KMS-11 (cell line): Measurements from ENCODE around the gene TMEM222.

Experiments
- H2AFZ ChIP-seq: fragments of 200-600 bp; sonication (generic); 2 replicates; pipeline ENCODE4 v1.6.1; 2016; ENCODE audit warnings: antibody characterized with exemption, mixed run types, low read depth
- H3K27ac ChIP-seq: fragments of 200-600 bp; sonication (generic); 2 replicates; pipeline ENCODE4 v1.6.1; 2016; ENCODE audit warnings: mild to moderate bottlenecking, mixed run types
- H3K27me3 ChIP-seq: fragments of 200-600 bp; sonication (generic); 2 replicates; pipeline ENCODE4 v1.6.1; 2017; ENCODE audit warnings: mild to moderate bottlenecking, low read depth, mixed run types, moderate library complexity; ENCODE audit not compliant: insufficient read depth
- H3K36me3 ChIP-seq: fragments of 200-600 bp; sonication (generic); 2 replicates; pipeline ENCODE4 v1.6.1; 2017; ENCODE audit warnings: mild to moderate bottlenecking, mixed run types; ENCODE audit not compliant: insufficient read depth
- H3K4me1 ChIP-seq: fragments of 200-600 bp; sonication (generic); 2 replicates; pipeline ENCODE4 v1.6.1; 2016; ENCODE audit warnings: mild to moderate bottlenecking, low read depth, mixed run types; ENCODE audit not compliant: poor library complexity, severe bottlenecking
- H3K4me2 ChIP-seq: fragments of 200-600 bp; sonication (generic); 2 replicates; pipeline ENCODE4 v1.7.0; 2016; ENCODE audit warnings: mild to moderate bottlenecking, mixed run types
- H3K4me3 ChIP-seq: fragments of 200-600 bp; sonication (generic); IDR thresholded peaks from 2 replicates; pipeline ENCODE4 v1.6.1; 2017; ENCODE audit warnings: low read depth, low read length, mixed read lengths; ENCODE audit not compliant: insufficient read depth
- H3K79me2 ChIP-seq: fragments of 200-600 bp; sonication (generic); 2 replicates; pipeline ENCODE4 v1.6.1; 2016; ENCODE audit warnings: low read depth, mixed run types; ENCODE audit not compliant: insufficient read depth
- H3K9ac ChIP-seq: fragments of 200-600 bp; sonication (generic); 2 replicates; pipeline ENCODE4 v1.6.1; 2016; ENCODE audit warnings: mild to moderate bottlenecking, mixed run types
- H4K20me1 ChIP-seq: fragments of 200-600 bp; sonication (generic); 2 replicates; pipeline ENCODE4 v1.6.1; 2016; ENCODE audit warnings: mild to moderate bottlenecking, mixed run types; ENCODE audit not compliant: insufficient read depth
- TF ChIP-seq, protein P1 (sequence below): fragments of 200-600 bp; sonication (generic); conservative IDR thresholded peaks from 2 replicates; pipeline ENCODE4 v1.6.1; 2017; ENCODE audit warnings: low read depth, mild to moderate bottlenecking, antibody characterized with exemption, low read length, moderate library complexity, mixed read lengths

The TMEM222 gene

DNA sequence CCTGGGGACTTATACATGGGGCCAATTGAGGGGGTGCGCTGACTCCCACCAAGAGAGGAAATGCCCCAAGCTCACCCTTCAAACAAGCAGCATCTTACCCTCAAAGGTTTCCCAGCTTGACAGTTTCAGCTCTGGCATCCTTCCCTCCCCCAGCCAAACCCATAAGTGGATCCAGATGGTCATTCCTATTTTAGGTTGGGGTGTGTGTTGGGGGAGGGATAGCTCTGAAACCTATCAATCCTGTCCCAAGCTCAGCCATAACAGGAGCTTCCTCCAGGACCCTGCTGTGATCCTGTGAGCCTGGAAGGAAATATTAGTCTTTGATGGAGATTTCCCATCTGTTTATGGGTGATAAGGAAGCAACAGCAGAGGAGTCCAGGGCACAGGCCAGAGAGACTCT, 3.4 kb upstream of the TMEM222 start:
- Histone ChIP-seq H3K4me1 (peaks cover 6% of the 10 kb centered on the region), H2AFZ (no peak overlapping the region), H3K9ac (no peak overlapping the region), H4K20me1 (no peaks in the 10 kb centered on the region), H3K79me2 (peaks cover 14% of the 10 kb centered on the region), H3K4me2 (no peak overlapping the region), H3K27me3 (no peaks in the 10 kb centered on the region), H3K27ac (no peak overlapping the region), H3K4me3 (no peak overlapping the region), H3K36me3 (no peaks in the 10 kb centered on the region)
- TF ChIP-seq, protein P1, sequence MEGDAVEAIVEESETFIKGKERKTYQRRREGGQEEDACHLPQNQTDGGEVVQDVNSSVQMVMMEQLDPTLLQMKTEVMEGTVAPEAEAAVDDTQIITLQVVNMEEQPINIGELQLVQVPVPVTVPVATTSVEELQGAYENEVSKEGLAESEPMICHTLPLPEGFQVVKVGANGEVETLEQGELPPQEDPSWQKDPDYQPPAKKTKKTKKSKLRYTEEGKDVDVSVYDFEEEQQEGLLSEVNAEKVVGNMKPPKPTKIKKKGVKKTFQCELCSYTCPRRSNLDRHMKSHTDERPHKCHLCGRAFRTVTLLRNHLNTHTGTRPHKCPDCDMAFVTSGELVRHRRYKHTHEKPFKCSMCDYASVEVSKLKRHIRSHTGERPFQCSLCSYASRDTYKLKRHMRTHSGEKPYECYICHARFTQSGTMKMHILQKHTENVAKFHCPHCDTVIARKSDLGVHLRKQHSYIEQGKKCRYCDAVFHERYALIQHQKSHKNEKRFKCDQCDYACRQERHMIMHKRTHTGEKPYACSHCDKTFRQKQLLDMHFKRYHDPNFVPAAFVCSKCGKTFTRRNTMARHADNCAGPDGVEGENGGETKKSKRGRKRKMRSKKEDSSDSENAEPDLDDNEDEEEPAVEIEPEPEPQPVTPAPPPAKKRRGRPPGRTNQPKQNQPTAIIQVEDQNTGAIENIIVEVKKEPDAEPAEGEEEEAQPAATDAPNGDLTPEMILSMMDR = no peak

DNA sequence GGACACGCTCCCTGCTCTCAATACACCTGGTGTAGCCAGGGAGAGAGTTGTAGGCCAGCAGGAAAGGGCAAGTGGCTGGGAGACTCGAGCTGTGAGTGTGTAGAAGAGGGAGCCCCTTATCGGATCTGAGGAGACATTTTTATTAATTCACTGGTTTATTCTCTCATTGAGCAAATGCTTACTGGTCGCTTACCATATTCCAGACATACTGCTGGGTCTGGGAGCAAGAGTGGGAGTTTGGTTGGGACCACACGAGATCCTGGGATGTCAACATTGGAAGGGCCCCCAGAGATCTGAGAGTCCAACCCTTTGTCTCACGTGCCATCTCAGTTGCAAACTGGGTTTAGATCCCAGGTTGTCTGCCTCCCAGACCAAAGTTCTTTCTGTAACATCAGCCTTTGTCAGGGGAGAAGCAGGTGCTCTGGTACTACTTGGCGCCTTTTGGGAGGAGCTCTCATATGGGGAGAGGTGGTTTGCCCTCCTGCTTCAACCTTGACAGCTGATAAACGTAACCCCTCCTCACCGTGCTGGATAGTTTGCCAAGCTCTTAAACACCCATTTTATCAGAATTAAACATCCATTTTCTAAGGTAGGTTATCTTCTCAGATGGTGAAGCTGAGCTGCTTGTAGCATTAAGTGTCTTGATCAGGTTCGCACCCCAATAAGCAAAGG, 742 bp downstream of the TMEM222 start:
- Histone ChIP-seq H3K9ac (peak overlapping the region; percentile 91), H3K4me1 (peaks cover 12% of the 10 kb centered on the region), H3K27me3 (no peaks in the 10 kb centered on the region), H3K4me3 (peak overlapping the region; percentile 81), H3K36me3 (no peaks in the 10 kb centered on the region), H3K4me2 (peak overlapping the region; percentile 95), H2AFZ (peak overlapping the region; percentile 78), H3K79me2 (peaks cover 52% of the 10 kb centered on the region), H3K27ac (peak overlapping the region; percentile 66), H4K20me1 (no peaks in the 10 kb centered on the region)
- TF ChIP-seq, protein P1 = 0 out of 2 replicates have a peak, but pooled peaks have one; percentile 6

DNA sequence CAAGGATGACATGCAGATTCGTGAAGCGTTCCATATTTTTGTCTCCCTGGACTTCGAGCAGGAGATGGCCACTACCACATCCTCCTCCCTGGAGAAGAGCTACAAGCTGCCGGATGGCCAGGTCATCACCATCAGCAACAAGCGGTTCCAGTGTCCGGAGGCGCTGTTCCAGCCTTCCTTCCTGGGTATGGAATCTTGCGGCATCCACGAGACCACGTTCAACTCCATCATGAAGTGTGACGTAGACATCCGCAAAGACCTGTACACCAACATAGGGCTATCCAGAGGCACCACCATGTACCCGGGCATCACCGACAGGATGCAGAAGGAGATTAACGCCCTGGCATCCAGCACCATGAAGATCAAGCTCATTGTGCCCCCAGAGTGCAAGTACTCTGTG, 3.3 kb downstream of the TMEM222 start:
- no peaks in the 10 kb centered on the region for H3K36me3 ChIP-seq
- TF ChIP-seq, protein P1 = no peak
- H3K9ac ChIP-seq = no peak overlapping the region
- H4K20me1 ChIP-seq = no peaks in the 10 kb centered on the region
- peaks cover 12% of the 10 kb centered on the region for H3K4me1 ChIP-seq
- H3K4me2 ChIP-seq = no peak overlapping the region
- H3K27ac ChIP-seq = no peak overlapping the region
- no peak overlapping the region for H2AFZ ChIP-seq
- H3K79me2 ChIP-seq = peaks cover 70% of the 10 kb centered on the region
- no peaks in the 10 kb centered on the region for H3K27me3 ChIP-seq
- no peak overlapping the region for H3K4me3 ChIP-seq

DNA sequence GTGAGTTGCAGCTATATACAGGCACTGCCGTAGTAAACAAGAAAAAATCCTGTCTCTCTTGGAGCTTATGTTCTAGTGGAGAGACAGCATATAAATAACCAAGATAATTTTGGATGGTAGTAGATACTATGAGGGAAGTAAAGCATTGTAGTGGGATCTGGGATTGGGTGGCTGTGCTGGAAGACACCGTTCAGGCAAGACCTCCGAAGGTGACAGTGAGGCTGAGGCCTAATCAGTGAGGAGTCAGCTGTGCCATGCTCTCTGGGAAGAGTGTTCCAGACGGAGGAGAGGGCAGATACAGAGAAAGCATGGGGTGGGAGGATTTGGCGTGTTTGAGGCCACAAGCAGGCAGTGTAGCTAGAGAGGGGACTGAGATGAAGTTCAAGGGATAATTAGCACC, 6.0 kb downstream of the TMEM222 start:
- H3K27ac ChIP-seq = no peak overlapping the region
- H2AFZ ChIP-seq = no peak overlapping the region
- TF ChIP-seq, protein P1 = no peak
- H3K4me3 ChIP-seq = no peak overlapping the region
- peaks cover 61% of the 10 kb centered on the region for H3K79me2 ChIP-seq
- H3K4me1 ChIP-seq = peaks cover 12% of the 10 kb centered on the region
- no peaks in the 10 kb centered on the region for H3K27me3 ChIP-seq
- no peaks in the 10 kb centered on the region for H4K20me1 ChIP-seq
- H3K36me3 ChIP-seq = no peaks in the 10 kb centered on the region
- no peak overlapping the region for H3K4me2 ChIP-seq
- no peak overlapping the region for H3K9ac ChIP-seq
